Mesenchymal stem cell (in vitro differentiated cells and primary cell): ENCODE data around the gene SPOPL.
"Not testable (repeated sequence)": the region's sequence is repeated elsewhere in the genome, so short reads cannot be mapped to it uniquely, and the experiment has no call there.

Source experiments
- DNase-seq: peaks from one replicate; pipeline ENCODE4 v3.0.0-alpha.2; 2013
- H2AFZ ChIP-seq: one replicate; pipeline ENCODE4 v1.6.1; 2013; ENCODE audit warnings: low read depth, mild to moderate bottlenecking, control low read depth, inconsistent platforms, low read length, moderate library complexity
- H2AK5ac ChIP-seq: 2 replicates; pipeline ENCODE4 v1.6.1; 2013; ENCODE audit warnings: low read length, moderate library complexity, mild to moderate bottlenecking, inconsistent platforms; ENCODE audit not compliant: severe bottlenecking
- H2BK120ac ChIP-seq: one replicate; pipeline ENCODE4 v1.6.1; 2013; ENCODE audit warnings: low read depth, mild to moderate bottlenecking, inconsistent platforms, low read length, moderate library complexity
- H2BK12ac ChIP-seq, 2 experiments: one replicate each; pipeline ENCODE4 v1.6.1; 2013; ENCODE audit warnings: inconsistent platforms in 2 of 2, low read length in 2 of 2, mild to moderate bottlenecking in 2 of 2, moderate library complexity in 2 of 2, control low read depth in 1 of 2
- H2BK15ac ChIP-seq: one replicate; pipeline ENCODE4 v1.6.1; 2013; ENCODE audit warnings: mild to moderate bottlenecking, low read depth, inconsistent platforms; ENCODE audit not compliant: poor library complexity, severe bottlenecking
- H2BK5ac ChIP-seq: 2 replicates; pipeline ENCODE4 v1.6.1; 2013; ENCODE audit warnings: low read depth, mild to moderate bottlenecking, low read length, control low read depth, inconsistent platforms; ENCODE audit not compliant: poor library complexity, severe bottlenecking
- H3K14ac ChIP-seq, 2 experiments: one replicate each; pipeline ENCODE4 v1.6.1; 2013; ENCODE audit warnings: inconsistent platforms in 2 of 2, low read length in 2 of 2, control low read depth in 1 of 2, mild to moderate bottlenecking in 1 of 2, moderate library complexity in 1 of 2
- H3K18ac ChIP-seq, 2 experiments: one replicate each; pipeline ENCODE4 v1.6.1; 2013; ENCODE audit warnings: inconsistent platforms in 2 of 2, low read length in 2 of 2, control low read depth in 1 of 2, low read depth in 1 of 2, mild to moderate bottlenecking in 1 of 2
- H3K23ac ChIP-seq, 2 experiments: one replicate each; pipeline ENCODE4 v1.6.1; 2013; ENCODE audit warnings: inconsistent platforms in 2 of 2, low read length in 2 of 2, mild to moderate bottlenecking in 2 of 2, moderate library complexity in 2 of 2, control low read depth in 1 of 2
- H3K27ac ChIP-seq: 2 replicates; pipeline ENCODE4 v1.5.1; 2013; ENCODE audit warnings: mild to moderate bottlenecking, moderate library complexity, low read length, control low read depth, inconsistent platforms; ENCODE audit not compliant: poor library complexity, severe bottlenecking
- H3K27me3 ChIP-seq, 2 experiments: 2 replicates each; pipeline versions ENCODE4 v1.6.1 to v1.7.0; 2013; ENCODE audit warnings: low read length in 2 of 2, mild to moderate bottlenecking in 2 of 2, moderate library complexity in 2 of 2, control low read depth in 1 of 2, inconsistent platforms in 1 of 2; ENCODE audit not compliant: control insufficient read depth in 1 of 2, insufficient read depth in 1 of 2
- H3K36me3 ChIP-seq, 2 experiments: 2 replicates each; pipeline versions ENCODE4 v1.6.1 to v1.7.0; 2013; ENCODE audit warnings: low read length in 2 of 2, control low read depth in 1 of 2, inconsistent platforms in 1 of 2, low read depth in 1 of 2, mild to moderate bottlenecking in 1 of 2; ENCODE audit not compliant: insufficient read depth in 2 of 2, control insufficient read depth in 1 of 2
- H3K4ac ChIP-seq, 2 experiments: one replicate each; pipeline ENCODE4 v1.6.1; 2013; ENCODE audit warnings: inconsistent platforms in 2 of 2, low read length in 2 of 2, mild to moderate bottlenecking in 2 of 2, moderate library complexity in 2 of 2, control low read depth in 1 of 2, low read depth in 1 of 2
- H3K4me1 ChIP-seq: 2 replicates; pipeline ENCODE4 v1.6.1; 2013; ENCODE audit warnings: low read depth, low read length, control low read depth; ENCODE audit not compliant: control insufficient read depth, insufficient read depth
- H3K4me2 ChIP-seq: 2 replicates; pipeline ENCODE4 v1.6.1; 2013; ENCODE audit warnings: low read length, mild to moderate bottlenecking, inconsistent platforms; ENCODE audit not compliant: poor library complexity, severe bottlenecking
- H3K4me3 ChIP-seq, 2 experiments: 2 replicates each; pipeline versions ENCODE4 v1.5.1 to v1.7.0; 2013; ENCODE audit warnings: low read length in 2 of 2, mild to moderate bottlenecking in 2 of 2, control low read depth in 1 of 2, low read depth in 1 of 2; ENCODE audit not compliant: insufficient read depth in 1 of 2
- H3K79me1 ChIP-seq: replicated peaks from 2 replicates; pipeline ENCODE4 v1.6.1; 2013; ENCODE audit warnings: mild to moderate bottlenecking, control low read depth, low read length, inconsistent platforms; ENCODE audit not compliant: poor library complexity, severe bottlenecking
- H3K9ac ChIP-seq: 2 replicates; pipeline ENCODE4 v1.7.0; 2013; ENCODE audit warnings: mild to moderate bottlenecking, low read length, moderate library complexity
- H3K9me3 ChIP-seq: 2 replicates; pipeline ENCODE4 v1.7.0; 2013; ENCODE audit warnings: mild to moderate bottlenecking, low read length; ENCODE audit not compliant: control insufficient read depth
- H4K8ac ChIP-seq: one replicate; pipeline ENCODE4 v1.6.1; 2013; ENCODE audit warnings: inconsistent platforms, mild to moderate bottlenecking, low read length, moderate library complexity
- H4K91ac ChIP-seq: one replicate; pipeline ENCODE4 v1.6.1; 2013; ENCODE audit warnings: mild to moderate bottlenecking, low read length, inconsistent platforms
- WGBS: methylation state at CpG from one replicate; pipeline ENCODE4 v1.1.7; 2013; ENCODE audit warnings: mixed read lengths; 5-methylcytosine and 5-hydroxymethylcytosine counted together

SPOPL gene

DNA sequence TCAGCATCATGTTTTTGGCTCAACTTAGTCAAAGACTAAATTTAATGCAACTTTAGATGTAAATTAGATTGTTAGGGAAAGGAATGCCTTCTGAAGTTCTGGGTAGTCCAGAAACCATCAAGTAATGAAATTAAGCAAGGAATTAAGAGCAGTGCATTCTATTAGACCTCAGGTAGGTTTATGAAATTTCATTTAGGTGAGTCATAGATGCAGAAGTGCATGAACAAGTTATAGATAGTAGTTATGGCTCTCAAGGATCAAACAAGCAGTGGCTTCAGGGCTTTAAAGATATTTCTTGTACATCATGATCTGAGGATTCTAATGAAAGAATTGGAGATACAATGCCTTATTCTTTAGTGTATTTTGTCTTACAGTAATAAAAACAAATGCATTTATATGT is 25.4 kb upstream of the SPOPL start:
- H3K4me2 ChIP-seq, result no peak overlapping the region
- H3K36me3 ChIP-seq, result no peaks in the 10 kb centered on the region
- no peak overlapping the region for H2BK15ac ChIP-seq
- H3K9ac ChIP-seq, result no peak overlapping the region
- H3K23ac ChIP-seq, result no peak overlapping the region
- no peak overlapping the region for H3K27ac ChIP-seq
- H2BK120ac ChIP-seq, result no peak overlapping the region
- no peak overlapping the region for H2BK5ac ChIP-seq
- H3K14ac ChIP-seq, result no peak overlapping the region
- no peak overlapping the region for H2BK12ac ChIP-seq
- H3K18ac ChIP-seq, result no peak overlapping the region
- H2AFZ ChIP-seq, result no peak overlapping the region
- no peak for DNase-seq
- no peaks in the 10 kb centered on the region for H3K27me3 ChIP-seq
- no peak overlapping the region for H4K8ac ChIP-seq
- no peak overlapping the region for H4K91ac ChIP-seq
- no peak overlapping the region for H2AK5ac ChIP-seq
- H3K4me3 ChIP-seq, result no peak overlapping the region
- H3K9me3 ChIP-seq, result no peaks in the 10 kb centered on the region
- H3K4me1 ChIP-seq, result no peaks in the 10 kb centered on the region
- H3K79me1 ChIP-seq, result no peaks in the 10 kb centered on the region
- H3K4ac ChIP-seq, result no peak overlapping the region

DNA sequence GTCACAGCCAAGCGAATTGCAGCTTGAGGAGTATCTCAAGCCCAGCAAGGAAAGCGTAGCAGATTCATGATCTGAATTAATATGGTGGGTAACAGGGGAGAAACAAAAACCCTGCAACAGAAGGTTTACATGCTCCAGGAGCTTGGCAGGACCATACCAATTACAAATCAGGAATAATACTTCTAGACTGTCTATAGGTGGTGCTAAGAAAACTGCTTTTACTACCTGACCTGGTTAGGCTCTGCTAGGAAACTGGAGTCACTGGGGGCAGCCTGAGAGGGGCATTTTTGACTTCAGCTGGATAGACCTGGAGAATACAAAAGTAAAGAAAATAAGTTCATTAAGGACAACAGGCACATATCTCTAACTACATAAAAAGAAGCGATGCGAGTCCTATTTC is 24.6 kb upstream of the SPOPL start:
- H3K18ac ChIP-seq, result no peak overlapping the region
- no peak overlapping the region for H3K9ac ChIP-seq
- no peak overlapping the region for H3K23ac ChIP-seq
- no peak overlapping the region for H2BK12ac ChIP-seq
- H3K4me2 ChIP-seq, result no peak overlapping the region
- no peaks in the 10 kb centered on the region for H3K9me3 ChIP-seq
- H3K4me1 ChIP-seq, result no peaks in the 10 kb centered on the region
- H3K27me3 ChIP-seq, result no peaks in the 10 kb centered on the region
- H4K8ac ChIP-seq, result no peak overlapping the region
- no peak overlapping the region for H2AFZ ChIP-seq
- no peak for DNase-seq
- H2BK15ac ChIP-seq, result no peak overlapping the region
- no peak overlapping the region for H2BK120ac ChIP-seq
- H3K36me3 ChIP-seq, result no peaks in the 10 kb centered on the region
- no peak overlapping the region for H3K4me3 ChIP-seq
- H3K4ac ChIP-seq, result no peak overlapping the region
- whole genome bisulfite sequencing, result 93% methylated on average over 1 of the region's 4 CpGs
- no peak overlapping the region for H3K14ac ChIP-seq
- no peak overlapping the region for H2AK5ac ChIP-seq
- no peak overlapping the region for H3K27ac ChIP-seq
- no peak overlapping the region for H4K91ac ChIP-seq
- H3K79me1 ChIP-seq, result no peaks in the 10 kb centered on the region
- no peak overlapping the region for H2BK5ac ChIP-seq

DNA sequence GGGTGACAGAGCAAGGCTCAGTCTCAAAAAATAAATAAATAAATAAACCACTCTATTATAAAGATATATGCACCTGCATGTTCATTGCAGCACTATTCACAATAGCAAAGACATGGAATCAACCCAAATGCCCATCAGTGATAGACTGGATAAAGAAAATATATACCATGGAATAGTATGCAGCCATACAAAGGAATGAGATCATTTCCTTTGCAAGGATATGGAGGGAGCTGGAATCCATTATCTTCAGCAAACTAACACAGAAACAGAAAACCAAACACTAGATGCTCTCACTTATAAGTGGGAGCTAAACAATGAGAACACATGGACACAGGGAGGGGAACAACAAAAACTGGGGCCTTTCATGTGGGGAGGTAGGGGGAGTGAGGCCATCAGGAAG is 18.8 kb upstream of the SPOPL start:
- H2BK15ac ChIP-seq, H4K8ac ChIP-seq, H2BK120ac ChIP-seq, H3K14ac ChIP-seq, H3K18ac ChIP-seq, H4K91ac ChIP-seq, H2BK12ac ChIP-seq, H3K27me3 ChIP-seq, H3K9ac ChIP-seq, H3K79me1 ChIP-seq, H2BK5ac ChIP-seq, H3K4me3 ChIP-seq, H3K4me1 ChIP-seq, H2AK5ac ChIP-seq, H3K9me3 ChIP-seq, H3K4ac ChIP-seq, H3K27ac ChIP-seq, H3K23ac ChIP-seq, DNase-seq, H2AFZ ChIP-seq, H3K36me3 ChIP-seq, H3K4me2 ChIP-seq: not testable (repeated sequence)

DNA sequence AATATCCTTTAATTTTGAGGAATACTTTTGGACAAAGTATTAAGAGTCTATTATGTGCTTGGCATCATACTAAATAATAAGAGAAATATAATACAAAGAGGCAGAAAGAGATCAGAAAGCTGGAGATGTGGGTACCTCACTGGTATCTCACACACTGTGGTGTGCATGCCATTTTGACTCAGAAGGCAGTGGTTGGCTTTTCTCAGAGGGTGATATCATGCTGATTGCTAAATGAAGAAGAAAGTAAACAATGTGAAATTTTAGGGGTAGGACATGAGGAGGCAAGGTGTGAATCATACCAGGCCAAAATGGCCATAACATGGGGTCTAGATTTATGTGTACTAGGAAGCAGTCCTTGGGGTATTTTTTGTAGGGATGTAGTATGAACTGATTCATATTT is 16.6 kb upstream of the SPOPL start:
- H3K4me2 ChIP-seq, result no peak overlapping the region
- no peak overlapping the region for H3K14ac ChIP-seq
- no peak overlapping the region for H2BK120ac ChIP-seq
- no peak overlapping the region for H2BK15ac ChIP-seq
- H2BK5ac ChIP-seq, result no peak overlapping the region
- no peak overlapping the region for H3K4me3 ChIP-seq
- no peak overlapping the region for H3K23ac ChIP-seq
- H4K91ac ChIP-seq, result no peak overlapping the region
- H3K9me3 ChIP-seq, result no peaks in the 10 kb centered on the region
- no peak overlapping the region for H3K4ac ChIP-seq
- DNase-seq, result no peak
- no peak overlapping the region for H3K18ac ChIP-seq
- H4K8ac ChIP-seq, result no peak overlapping the region
- H3K36me3 ChIP-seq, result no peaks in the 10 kb centered on the region
- H3K27me3 ChIP-seq, result no peaks in the 10 kb centered on the region
- H2AFZ ChIP-seq, result no peak overlapping the region
- H2BK12ac ChIP-seq, result no peak overlapping the region
- H3K4me1 ChIP-seq, result no peaks in the 10 kb centered on the region
- no peak overlapping the region for H2AK5ac ChIP-seq
- H3K27ac ChIP-seq, result no peak overlapping the region
- H3K9ac ChIP-seq, result no peak overlapping the region
- H3K79me1 ChIP-seq, result no peaks in the 10 kb centered on the region
